PC-3 (cell line): ENCODE measurements around the gene HSPA1A.

Experiments
- EZH2 ChIP-seq: fragments of 300-600 bp; sonication (generic); IDR thresholded peaks from one replicate; pipeline ENCODE4 v1.6.1; 2017; ENCODE audit warnings: antibody characterized with exemption, mild to moderate bottlenecking, low read length; ENCODE audit not compliant: unreplicated experiment
- EZH2phosphoT487 ChIP-seq: fragments of 300-600 bp; sonication (generic); IDR thresholded peaks from 2 replicates; pipeline ENCODE4 v1.6.1; 2018; ENCODE audit warnings: mild to moderate bottlenecking, antibody characterized with exemption, low read length, borderline replicate concordance
- TF ChIP-seq, protein P1 (sequence below): fragments of 300-600 bp; sonication (generic); conservative IDR thresholded peaks from 2 replicates; pipeline ENCODE4 v1.5.1; 2017; ENCODE audit warnings: antibody characterized with exemption, low read depth, mild to moderate bottlenecking, low read length

GRCh38 chr6:31865205-31866118 is 50.1 kb downstream of the HSPA1A start:
- TF ChIP-seq, protein P1, sequence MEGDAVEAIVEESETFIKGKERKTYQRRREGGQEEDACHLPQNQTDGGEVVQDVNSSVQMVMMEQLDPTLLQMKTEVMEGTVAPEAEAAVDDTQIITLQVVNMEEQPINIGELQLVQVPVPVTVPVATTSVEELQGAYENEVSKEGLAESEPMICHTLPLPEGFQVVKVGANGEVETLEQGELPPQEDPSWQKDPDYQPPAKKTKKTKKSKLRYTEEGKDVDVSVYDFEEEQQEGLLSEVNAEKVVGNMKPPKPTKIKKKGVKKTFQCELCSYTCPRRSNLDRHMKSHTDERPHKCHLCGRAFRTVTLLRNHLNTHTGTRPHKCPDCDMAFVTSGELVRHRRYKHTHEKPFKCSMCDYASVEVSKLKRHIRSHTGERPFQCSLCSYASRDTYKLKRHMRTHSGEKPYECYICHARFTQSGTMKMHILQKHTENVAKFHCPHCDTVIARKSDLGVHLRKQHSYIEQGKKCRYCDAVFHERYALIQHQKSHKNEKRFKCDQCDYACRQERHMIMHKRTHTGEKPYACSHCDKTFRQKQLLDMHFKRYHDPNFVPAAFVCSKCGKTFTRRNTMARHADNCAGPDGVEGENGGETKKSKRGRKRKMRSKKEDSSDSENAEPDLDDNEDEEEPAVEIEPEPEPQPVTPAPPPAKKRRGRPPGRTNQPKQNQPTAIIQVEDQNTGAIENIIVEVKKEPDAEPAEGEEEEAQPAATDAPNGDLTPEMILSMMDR, result no peak
- no peak for TF ChIP-seq EZH2
- TF ChIP-seq EZH2phosphoT487, result no peak
